IPS DF 6.9 (cell line): ENCODE data around the gene SEC63.

Experiments
- DNase-seq: peaks from one replicate; pipeline ENCODE4 v3.0.0-alpha.2; 2013; ENCODE audit warnings: low read depth, low spot score
- H3K27ac ChIP-seq: one replicate; pipeline ENCODE4 v1.5.1; 2013; ENCODE audit warnings: low read length, control low read depth
- H3K27me3 ChIP-seq: 2 replicates; pipeline ENCODE4 v1.6.1; 2013; ENCODE audit warnings: mild to moderate bottlenecking, low read length; ENCODE audit not compliant: control insufficient read depth, insufficient read depth
- H3K36me3 ChIP-seq: 2 replicates; pipeline ENCODE4 v1.6.1; 2013; ENCODE audit warnings: low read length; ENCODE audit not compliant: control insufficient read depth, insufficient read depth
- H3K4me1 ChIP-seq: 2 replicates; pipeline ENCODE4 v1.6.1; 2013; ENCODE audit warnings: low read length; ENCODE audit not compliant: control insufficient read depth, insufficient read depth
- H3K4me3 ChIP-seq: 2 replicates; pipeline ENCODE4 v1.5.1; 2013; ENCODE audit warnings: mild to moderate bottlenecking, low read length
- H3K9me3 ChIP-seq: 2 replicates; pipeline ENCODE4 v1.6.1; 2013; ENCODE audit warnings: low read length, inconsistent platforms; ENCODE audit not compliant: control insufficient read depth, insufficient read depth
- WGBS: extraction: QIAGEN DNeasy Blood & Tissue Kit; methylation state at CpG from one replicate; pipeline ENCODE4 v1.1.7; 2013; ENCODE audit warnings: mixed read lengths, missing lambda C conversion rate; ENCODE audit not compliant: insufficient read length, insufficient coverage; 5-methylcytosine and 5-hydroxymethylcytosine counted together

SEC63 gene

GRCh38 chr6:107820338-107821261 is 137.4 kb downstream of the SEC63 start:
- Histone ChIP-seq H3K9me3 (no peaks in the 10 kb centered on the region), H3K4me3 (no peak overlapping the region), H3K27ac (no peak overlapping the region), H3K4me1 (peaks cover 3% of the 10 kb centered on the region; the same call in 1 of the 2 replicates), H3K36me3 (no peaks in the 10 kb centered on the region), H3K27me3 (no peaks in the 10 kb centered on the region)
- WGBS: no CpG with 5 or more reads among the region's 17 CpGs
- DNase-seq: no peak

- Histone ChIP-seq H3K36me3 (no peaks in the 10 kb centered on the region), H3K4me1 (peaks cover 3% of the 10 kb centered on the region; the same call in 1 of the 2 replicates), H3K27ac (no peak overlapping the region), H3K27me3 (no peaks in the 10 kb centered on the region), H3K4me3 (no peak overlapping the region), H3K9me3 (no peaks in the 10 kb centered on the region)
- WGBS: no CpG with 5 or more reads among the region's 5 CpGs
- no peak for DNase-seq
Measured at GRCh38 chr6:107819964-107820337, 138.1 kb downstream of the SEC63 start.

GRCh38 chr6:107819217-107819616 is 138.8 kb downstream of the SEC63 start:
- Histone ChIP-seq H3K27ac (no peak overlapping the region), H3K4me3 (no peak overlapping the region), H3K4me1 (peaks cover 3% of the 10 kb centered on the region; the same call in 1 of the 2 replicates), H3K9me3 (no peaks in the 10 kb centered on the region), H3K36me3 (no peaks in the 10 kb centered on the region), H3K27me3 (no peaks in the 10 kb centered on the region)
- no peak for DNase-seq
- no CpG with 5 or more reads among the region's 2 CpGs for WGBS

GRCh38 chr6:107818272-107818671 is 139.7 kb downstream of the SEC63 start:
- H3K27me3 ChIP-seq: no peaks in the 10 kb centered on the region
- no peak overlapping the region for H3K27ac ChIP-seq
- H3K9me3 ChIP-seq: no peaks in the 10 kb centered on the region
- peaks cover 3% of the 10 kb centered on the region; the same call in 1 of the 2 replicates for H3K4me1 ChIP-seq
- no peak for DNase-seq
- no peaks in the 10 kb centered on the region for H3K36me3 ChIP-seq
- no CpG with 5 or more reads among the region's 1 CpG for WGBS
- no peak overlapping the region for H3K4me3 ChIP-seq

GRCh38 chr6:107817784-107818183 is 140.2 kb downstream of the SEC63 start:
- H3K4me3 ChIP-seq: no peak overlapping the region
- no peaks in the 10 kb centered on the region for H3K27me3 ChIP-seq
- peaks cover 3% of the 10 kb centered on the region; the same call in 1 of the 2 replicates for H3K4me1 ChIP-seq
- WGBS: no CpG with 5 or more reads among the region's 4 CpGs
- DNase-seq: no peak
- H3K36me3 ChIP-seq: no peaks in the 10 kb centered on the region
- no peak overlapping the region for H3K27ac ChIP-seq
- H3K9me3 ChIP-seq: no peaks in the 10 kb centered on the region
